HepG2 (cell line): Measurements from ENCODE around the gene PREX1.

ENCODE experiments used
- AKAP8 ChIP-seq: sonication (generic); formaldehyde crosslinking; IDR thresholded peaks from 2 replicates; pipeline ENCODE4 v1.5.1; 2020; ENCODE audit warnings: mild to moderate bottlenecking, missing genetic modification reagents
- CHD4 ChIP-seq: fragments of 200-600 bp; sonication (generic); IDR thresholded peaks from 2 replicates; pipeline ENCODE4 v1.7.0; 2017; ENCODE audit warnings: mild to moderate bottlenecking, low read length, borderline replicate concordance
- E2F1 ChIP-seq: sonication (generic); formaldehyde crosslinking; IDR thresholded peaks from 2 replicates; pipeline ENCODE4 v1.5.0; 2020; ENCODE audit warnings: missing genetic modification reagents
- MYC ChIP-seq: sonication (generic); formaldehyde crosslinking; IDR thresholded peaks from 2 replicates; pipeline ENCODE4 v1.9.0; 2021; ENCODE audit warnings: missing genetic modification reagents, borderline replicate concordance
- NR3C1 ChIP-seq: sonication (generic); formaldehyde crosslinking; IDR thresholded peaks from 2 replicates; pipeline ENCODE4 v1.4.0; 2020; ENCODE audit warnings: missing genetic modification reagents
- ZNF282 ChIP-seq: fragments of 450-650 bp; IDR thresholded peaks from 2 replicates; pipeline ENCODE4 v1.6.1; 2018; ENCODE audit not compliant: partially characterized antibody
- ZSCAN20 ChIP-seq: sonication (generic); formaldehyde crosslinking; IDR thresholded peaks from 2 replicates; pipeline ENCODE4 v1.4.0; 2020; ENCODE audit warnings: missing genetic modification reagents, mild to moderate bottlenecking, borderline replicate concordance
- ZZZ3 ChIP-seq: sonication (generic); formaldehyde crosslinking; IDR thresholded peaks from 2 replicates; pipeline ENCODE4 v1.4.0; 2020; ENCODE audit warnings: missing genetic modification reagents, mild to moderate bottlenecking, borderline replicate concordance
- TF ChIP-seq, protein P1 (sequence below): sonication (generic); formaldehyde crosslinking; IDR thresholded peaks from 2 replicates; pipeline ENCODE4 v1.5.0; 2020; ENCODE audit warnings: mild to moderate bottlenecking, missing genetic modification reagents, moderate library complexity

DNA sequence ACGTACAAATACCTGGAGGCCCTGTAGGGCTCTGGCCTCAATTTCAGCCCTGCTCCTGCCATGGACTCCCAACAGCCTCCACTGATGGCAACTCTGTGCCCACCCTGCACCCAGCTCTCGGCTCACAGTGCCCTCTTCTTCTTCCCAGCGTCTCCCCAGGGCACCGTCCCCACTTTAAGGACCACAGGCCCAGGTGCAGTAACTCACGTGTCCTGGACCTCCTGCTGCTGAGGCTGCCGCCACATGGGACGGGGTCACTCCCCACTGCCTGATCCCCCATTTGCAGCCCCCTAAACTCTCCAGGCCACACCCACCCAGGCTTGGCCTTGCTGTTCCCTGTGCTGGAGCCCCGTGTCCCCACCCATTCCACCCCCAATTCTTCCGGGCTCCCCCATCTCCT lies 223.4 kb downstream of the PREX1 start:
- TF ChIP-seq ZNF282: no peak
- no peak for TF ChIP-seq AKAP8
- no peak for TF ChIP-seq ZZZ3 (CRISPR knock-in tag)
- no peak for TF ChIP-seq MYC
- no peak for TF ChIP-seq ZSCAN20 (CRISPR knock-in tag)
- TF ChIP-seq E2F1: no peak
- TF ChIP-seq, protein P1, sequence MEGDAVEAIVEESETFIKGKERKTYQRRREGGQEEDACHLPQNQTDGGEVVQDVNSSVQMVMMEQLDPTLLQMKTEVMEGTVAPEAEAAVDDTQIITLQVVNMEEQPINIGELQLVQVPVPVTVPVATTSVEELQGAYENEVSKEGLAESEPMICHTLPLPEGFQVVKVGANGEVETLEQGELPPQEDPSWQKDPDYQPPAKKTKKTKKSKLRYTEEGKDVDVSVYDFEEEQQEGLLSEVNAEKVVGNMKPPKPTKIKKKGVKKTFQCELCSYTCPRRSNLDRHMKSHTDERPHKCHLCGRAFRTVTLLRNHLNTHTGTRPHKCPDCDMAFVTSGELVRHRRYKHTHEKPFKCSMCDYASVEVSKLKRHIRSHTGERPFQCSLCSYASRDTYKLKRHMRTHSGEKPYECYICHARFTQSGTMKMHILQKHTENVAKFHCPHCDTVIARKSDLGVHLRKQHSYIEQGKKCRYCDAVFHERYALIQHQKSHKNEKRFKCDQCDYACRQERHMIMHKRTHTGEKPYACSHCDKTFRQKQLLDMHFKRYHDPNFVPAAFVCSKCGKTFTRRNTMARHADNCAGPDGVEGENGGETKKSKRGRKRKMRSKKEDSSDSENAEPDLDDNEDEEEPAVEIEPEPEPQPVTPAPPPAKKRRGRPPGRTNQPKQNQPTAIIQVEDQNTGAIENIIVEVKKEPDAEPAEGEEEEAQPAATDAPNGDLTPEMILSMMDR: no peak
- no peak for TF ChIP-seq NR3C1 (CRISPR knock-in tag)
- TF ChIP-seq CHD4: no peak
